Erythroblast (primary cell): ENCODE measurements around the gene CACNB1.

Experiments used
- GATA1 ChIP-seq: IDR thresholded peaks from 2 replicates; pipeline ENCODE4 v1.6.1; 2011; ENCODE audit warnings: low read depth, mild to moderate bottlenecking, control low read depth, low read length, moderate library complexity
- POLR2A ChIP-seq: IDR thresholded peaks from 2 replicates; pipeline ENCODE4 v1.6.1; 2011; ENCODE audit warnings: mild to moderate bottlenecking, low read length

GRCh38 chr17:39125143-39125875, 72.2 kb downstream of the CACNB1 start:
- no peak for TF ChIP-seq POLR2A
- no peak for TF ChIP-seq GATA1
